Stimulated activated CD8-positive, alpha-beta memory T cell treated with anti-CD3 and anti-CD28 coated beads, Interleukin-15, amount 100 ng/mL, for 1 hour (primary cell): ENCODE measurements around the gene ADAMTSL2.
A peak's percentile ranks its signal among the peaks of the same experiment; 100 is the strongest.

Experiments
- DNase-seq: peaks from one replicate; pipeline ENCODE4 v3.0.0-alpha.2; 2020; ENCODE audit warnings: low read depth

The ADAMTSL2 gene

GRCh38 chr9:133518200-133518599 lies 16.3 kb upstream of the ADAMTSL2 start:
- DNase-seq: no peak

- DNase-seq: no peak
Measured at GRCh38 chr9:133518706-133519449, 15.6 kb upstream of the ADAMTSL2 start.

DNA sequence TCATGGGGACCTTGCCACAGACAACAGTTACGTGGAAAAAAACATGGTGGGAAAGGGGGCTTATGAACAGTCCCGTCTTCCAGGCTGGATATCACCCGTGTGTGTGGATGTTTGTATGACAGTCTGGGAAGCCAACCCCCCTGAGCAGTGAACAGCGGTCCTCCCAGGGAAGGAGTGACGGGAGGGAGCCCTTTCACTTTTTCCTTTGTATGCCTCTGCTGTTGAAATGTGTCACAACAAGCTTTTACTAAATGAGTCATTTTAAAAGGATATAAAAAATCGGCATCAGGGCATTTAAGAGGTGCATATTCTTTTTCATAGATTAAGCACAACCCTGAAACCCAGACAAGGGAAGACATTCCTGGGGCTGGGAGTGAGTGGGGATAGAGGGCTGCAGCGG lies 14.8 kb upstream of the ADAMTSL2 start:
- DNase-seq: no peak

GRCh38 chr9:133520121-133520835 lies 14.2 kb upstream of the ADAMTSL2 start:
- DNase-seq: no peak

DNA sequence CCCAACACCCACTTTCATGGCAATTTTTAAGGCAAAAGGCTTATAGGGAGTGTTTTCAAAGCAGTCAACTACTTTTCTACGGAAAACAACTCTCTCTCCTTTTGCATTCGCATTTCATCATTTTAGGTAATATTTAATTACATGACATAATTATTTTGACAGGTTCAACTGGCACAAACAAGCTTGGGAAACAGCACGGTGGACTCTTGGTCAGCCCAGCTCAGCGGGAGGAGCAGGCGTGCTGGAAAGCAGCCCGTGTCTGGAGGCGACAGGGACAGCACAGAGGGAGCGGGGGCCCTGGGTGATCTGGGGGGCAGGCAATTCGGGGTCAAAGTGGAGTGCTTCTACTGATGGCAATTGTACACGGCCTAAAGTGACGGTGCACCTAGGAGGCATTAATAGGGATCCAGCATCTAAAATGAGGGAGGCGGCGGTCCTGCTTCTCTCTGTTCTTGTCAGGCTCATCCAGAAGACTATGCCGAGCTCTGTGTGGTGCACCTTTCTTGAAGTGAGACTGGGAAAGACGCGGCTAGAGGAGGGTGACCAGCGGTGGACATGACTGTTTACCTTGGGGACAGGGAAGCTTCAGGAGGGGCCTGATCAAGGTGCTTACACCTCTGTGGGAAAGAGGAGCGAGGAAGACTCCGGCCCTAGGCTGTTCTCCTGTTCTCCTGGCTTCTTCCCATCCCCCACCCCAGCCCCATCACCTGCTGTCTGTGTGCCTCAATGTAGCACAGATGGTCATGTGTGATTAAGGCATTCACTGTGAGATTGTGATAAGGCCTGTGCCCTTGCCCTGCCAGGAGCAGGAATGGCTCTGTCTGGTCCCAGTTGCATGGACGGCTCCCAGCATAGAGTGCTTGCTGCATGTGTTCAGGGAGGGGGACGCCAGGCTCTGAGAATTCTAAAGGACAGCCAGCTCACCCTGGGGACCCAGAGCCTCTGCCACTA lies 13.1 kb upstream of the ADAMTSL2 start:
- DNase-seq: no peak

- no peak for DNase-seq
Measured at GRCh38 chr9:133522073-133522910, 12.2 kb upstream of the ADAMTSL2 start.

DNA sequence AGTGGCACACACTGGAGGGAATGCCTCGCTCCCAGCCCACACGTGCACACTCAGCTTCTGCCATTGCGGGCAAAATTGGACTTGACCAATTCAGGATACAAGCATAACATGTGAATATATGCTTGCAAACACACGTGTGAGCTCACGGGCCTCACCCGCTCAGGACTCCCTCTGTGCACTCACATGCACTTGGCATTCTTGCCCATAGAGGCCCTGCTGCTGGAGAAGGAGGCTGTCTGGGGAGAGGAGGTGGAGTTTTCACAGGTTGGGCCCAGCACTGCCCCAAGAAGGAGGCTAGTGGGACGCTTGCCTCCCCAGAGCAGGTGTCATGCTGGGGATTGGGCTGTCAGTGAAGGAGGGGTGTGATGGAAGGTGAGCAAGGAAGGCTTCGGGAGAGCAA lies 11.4 kb upstream of the ADAMTSL2 start:
- DNase-seq: no peak

DNA sequence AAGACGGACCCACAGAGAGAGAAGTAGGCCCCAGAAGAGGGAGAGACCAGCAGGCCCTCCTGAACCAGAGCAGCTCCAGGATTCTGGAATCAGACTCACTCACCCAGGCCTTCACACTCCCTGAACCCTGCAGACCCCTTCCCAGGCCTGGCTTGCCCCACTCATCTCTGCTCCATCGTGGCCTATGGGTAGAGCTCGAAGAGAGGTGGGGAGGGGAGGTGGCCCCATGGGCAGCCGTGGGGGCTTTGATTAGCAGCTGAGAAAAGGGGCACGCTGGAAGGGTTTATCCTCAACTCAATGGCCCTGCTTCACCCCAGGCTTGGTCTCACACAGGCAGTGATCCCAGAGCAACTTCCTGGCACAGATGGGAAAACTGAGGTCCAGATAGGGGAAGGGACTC lies 10.4 kb upstream of the ADAMTSL2 start:
- DNase-seq: no peak

- no peak for DNase-seq
Measured at GRCh38 chr9:133524679-133525228, 9.8 kb upstream of the ADAMTSL2 start, which contains the start of gene MYMK. Gene MYMK, minus strand, starts transcription at chr9:133524959. Its CDS starts 115 bp downstream, at chr9:133524844.

- DNase-seq: no peak
Measured at GRCh38 chr9:133525677-133526076, 8.8 kb upstream of the ADAMTSL2 start.

DNA sequence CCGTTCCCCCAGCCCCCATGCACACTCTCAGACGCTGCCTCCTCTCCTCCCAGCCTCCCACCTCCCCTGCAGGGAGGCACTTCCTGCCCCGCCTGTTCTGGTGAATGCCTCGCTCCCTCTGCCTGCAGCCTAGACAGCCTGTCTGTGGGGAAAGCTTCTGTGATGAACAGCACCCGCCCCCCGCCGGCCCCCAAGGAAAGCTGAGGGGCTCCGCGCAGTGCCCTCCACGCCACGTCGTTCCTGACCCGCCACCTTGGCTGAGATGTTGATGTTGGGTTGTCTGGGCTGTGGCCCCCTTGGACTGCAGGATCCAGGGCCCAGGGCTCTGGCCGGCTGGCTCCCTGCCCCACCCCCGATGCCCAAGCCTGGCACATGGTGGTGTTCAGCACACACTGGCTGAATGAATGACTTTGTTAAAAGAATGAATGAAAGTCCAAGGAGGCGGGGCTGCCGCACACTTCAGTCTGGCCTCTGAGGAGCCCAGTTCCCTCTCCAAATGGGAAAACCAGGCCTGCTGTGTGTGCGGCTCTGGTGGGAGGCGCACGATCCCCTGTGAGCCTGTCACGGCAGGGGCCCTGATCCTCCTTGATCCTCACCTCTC lies 7.7 kb upstream of the ADAMTSL2 start:
- no peak for DNase-seq

DNA sequence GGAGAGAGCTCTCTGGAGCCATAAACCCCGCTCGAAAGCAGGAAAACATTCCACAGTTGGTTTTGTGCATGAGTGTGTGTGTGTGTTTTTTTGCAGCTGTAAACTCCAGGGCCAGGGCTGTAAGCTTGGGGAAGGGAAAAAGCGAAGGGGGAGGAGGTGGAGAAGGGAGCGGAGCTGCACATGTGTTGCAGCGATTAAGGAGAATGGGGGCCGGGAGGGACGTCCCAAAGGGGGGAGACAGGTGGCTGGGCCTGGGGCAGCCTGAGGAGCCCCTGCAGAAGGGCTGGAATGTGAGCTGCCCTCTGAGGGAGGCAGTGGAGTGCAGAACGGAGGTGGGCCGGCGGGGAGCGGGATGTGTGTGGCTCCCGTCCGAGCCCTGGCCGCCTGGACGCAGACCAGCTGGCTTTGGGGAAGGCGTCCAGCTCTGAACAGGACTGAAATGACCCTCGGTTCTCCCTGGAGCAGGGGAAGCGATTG lies 7.0 kb upstream of the ADAMTSL2 start:
- no peak for DNase-seq

DNA sequence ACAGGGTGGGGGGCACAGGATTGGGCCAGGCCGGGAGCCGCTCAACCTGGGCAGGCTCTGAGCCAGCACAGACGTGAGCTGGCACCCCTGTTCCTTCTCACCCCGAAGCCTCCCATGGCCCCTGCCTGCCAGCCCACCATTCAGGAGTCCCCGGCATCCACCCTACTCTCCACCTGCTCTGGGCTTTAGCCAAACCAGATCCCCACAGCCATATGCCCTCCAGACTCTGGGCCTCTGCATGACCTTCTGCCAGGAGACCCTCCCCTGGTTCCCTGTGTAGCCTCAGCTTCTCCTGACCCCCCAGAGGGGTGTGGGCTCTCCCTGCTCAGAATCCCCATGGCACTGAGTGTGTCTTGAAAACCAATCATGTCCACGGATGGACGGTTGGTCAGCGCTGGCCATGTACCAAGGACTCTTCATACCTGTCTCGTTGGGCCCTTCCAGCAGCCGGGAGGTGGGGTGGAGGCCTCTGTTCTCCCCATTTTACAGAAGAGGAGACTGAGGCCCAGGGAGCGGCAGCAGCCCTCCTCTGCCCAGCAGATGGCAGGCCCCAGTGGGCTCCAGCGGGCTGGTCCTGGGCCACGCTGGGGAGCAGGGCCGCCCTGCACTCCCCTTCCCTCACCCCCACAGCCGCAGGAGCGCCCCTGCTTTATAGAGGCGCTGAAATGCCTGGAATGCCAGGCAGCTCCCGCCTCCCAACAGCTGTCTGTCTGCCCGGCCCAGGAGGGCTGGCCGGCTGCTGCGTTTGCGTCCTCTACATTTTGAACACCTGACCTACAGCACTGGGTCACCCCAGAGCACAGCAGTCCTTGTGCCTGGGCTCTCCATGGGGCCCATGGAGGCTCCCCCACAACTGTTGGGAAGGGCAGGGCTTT lies 6.3 kb upstream of the ADAMTSL2 start:
- no peak for DNase-seq

GRCh38 chr9:133528876-133529241 lies 5.6 kb upstream of the ADAMTSL2 start:
- DNase-seq: no peak

GRCh38 chr9:133529457-133529856 lies 5.0 kb upstream of the ADAMTSL2 start:
- no peak for DNase-seq

GRCh38 chr9:133529874-133530273 lies 4.6 kb upstream of the ADAMTSL2 start:
- no peak for DNase-seq

DNA sequence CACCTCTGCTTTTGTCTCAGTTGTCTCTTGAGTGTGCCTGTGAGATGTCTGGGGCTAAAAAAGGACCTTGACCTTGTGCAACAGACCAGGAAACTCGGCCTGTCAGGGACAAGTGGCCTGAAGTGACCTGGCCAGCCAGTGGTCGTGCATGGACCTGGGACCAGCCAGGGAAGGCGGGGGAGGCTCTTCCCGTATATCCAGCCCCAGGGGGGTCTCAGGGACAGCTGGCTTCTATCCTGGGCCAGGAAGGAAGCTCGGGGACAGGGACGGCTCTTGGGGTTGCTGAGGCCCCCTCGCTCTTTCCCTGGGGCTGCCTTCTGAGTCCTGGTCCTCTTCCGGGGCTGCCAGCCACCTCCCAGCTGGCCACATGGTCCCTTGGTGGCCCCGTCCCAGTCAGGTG lies 3.2 kb upstream of the ADAMTSL2 start:
- DNase-seq: no peak

DNA sequence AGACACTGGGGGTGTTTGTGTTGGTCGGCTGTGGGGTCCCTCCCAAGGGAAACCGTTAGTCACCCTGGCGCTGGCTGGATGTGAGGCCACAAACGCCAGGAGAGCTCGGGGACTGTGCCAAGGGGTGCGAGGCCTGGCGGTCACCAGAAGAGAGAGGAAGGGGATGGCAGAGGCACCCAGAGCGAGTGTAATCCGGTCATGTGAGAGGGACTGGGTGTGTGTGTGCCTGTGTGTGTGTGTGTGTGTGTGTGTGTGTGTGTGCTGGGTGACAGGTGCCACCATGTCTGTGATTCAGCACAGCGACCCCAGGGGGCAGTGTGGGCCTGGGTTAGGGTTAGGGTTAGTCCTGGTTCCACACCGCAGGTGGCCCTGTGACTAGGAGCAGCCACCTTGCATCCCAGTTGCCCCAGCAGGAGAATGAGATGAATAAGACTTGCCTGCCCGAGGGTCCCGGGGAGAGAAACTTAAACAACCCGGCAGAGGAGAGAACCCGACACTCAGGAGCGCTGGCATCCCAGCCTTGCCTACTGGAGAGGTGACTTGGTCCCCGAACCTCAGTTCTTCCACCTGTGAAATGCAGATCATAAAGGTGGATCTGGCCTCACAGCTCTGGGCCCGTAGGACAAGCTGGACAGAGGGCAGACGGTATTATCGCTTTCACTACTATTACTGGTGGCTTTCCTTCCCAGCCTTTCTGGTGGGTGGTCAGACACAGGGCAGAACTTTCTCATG lies 1.4 kb upstream of the ADAMTSL2 start:
- DNase-seq: peak; percentile 32

DNA sequence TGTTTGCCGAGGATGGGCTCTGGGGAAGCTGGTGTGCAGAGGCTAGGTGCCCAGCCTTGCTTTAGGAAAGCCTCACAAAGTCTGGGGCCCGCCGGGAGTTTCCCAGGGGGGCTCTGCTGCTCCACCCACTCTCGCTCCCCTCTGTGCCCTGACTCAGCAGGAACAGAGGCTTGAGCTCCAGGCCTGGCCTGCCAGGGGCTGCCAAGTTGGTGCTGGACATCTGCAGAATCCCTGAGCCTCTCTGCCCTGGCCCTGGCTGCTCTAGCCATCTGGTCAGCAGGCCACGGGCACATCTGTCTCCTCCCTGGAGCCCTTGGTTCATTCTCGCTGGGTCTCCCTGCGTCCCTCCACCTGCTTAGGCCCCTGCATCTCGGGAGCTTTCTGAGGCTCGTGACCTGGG lies 647 bp upstream of the ADAMTSL2 start:
- no peak for DNase-seq
